ENCODE measurements around the gene PRPF6. TPM values are rescaled to one million over a fixed set of nuclear protein-coding genes. Genes with fewer than 3 reads are reported as not detected.

PRPF6 gene
- total RNA-seq, 2 experiments from 2014 or later: 50.6 to 51.3 TPM

DNA sequence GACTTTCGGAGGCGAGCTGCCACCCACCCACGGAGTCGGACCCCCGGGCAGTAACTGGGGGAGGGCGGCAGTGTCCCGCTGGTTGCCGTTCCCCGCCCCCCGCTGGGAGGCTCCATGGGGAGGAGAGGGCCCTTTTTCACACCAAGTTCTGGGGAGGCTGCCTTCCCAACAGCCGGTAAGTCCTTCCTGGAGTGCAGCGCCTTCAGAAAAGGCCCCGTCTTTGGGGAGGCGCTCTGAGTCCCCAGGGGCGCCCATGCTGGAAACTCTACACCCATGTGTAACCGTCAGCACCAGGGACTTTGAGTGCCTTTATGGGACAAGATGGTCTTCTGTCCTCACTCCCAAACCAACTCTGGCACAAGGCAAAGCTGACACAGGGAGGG is 68.9 kb downstream of the PRPF6 start:
- Mint-ChIP-seq H3K4me1 (ENCODE audit: low read depth) (peaks cover 11% of the 10 kb centered on the region), H3K9me3 (no peaks in the 10 kb centered on the region), H3K36me3 (ENCODE audit: low read depth) (no peaks in the 10 kb centered on the region), H3K4me3 (peak overlapping the region; percentile 42), H3K27me3 (peaks cover 53% of the 10 kb centered on the region), H3K27ac (no peak overlapping the region)
- H3K9me3 ChIP-seq (ENCODE audit: control insufficient read depth in 1 of 2, insufficient read depth in 1 of 2, low read length in 2 of 2): peaks cover 0 to 30% of the 10 kb centered on the region in 2 experiments
- ATAC-seq (ENCODE audit: poor library complexity) (no peak), DNase-seq (no peak)
- CTCF ChIA-PET: no interaction called here
- no peak overlapping the region for H3K27ac ChIP-seq (ENCODE audit: low read depth in 1 of 2, low read length in 2 of 2)
- no peaks in the 10 kb centered on the region for H3K36me3 ChIP-seq (ENCODE audit: insufficient read depth, low read length)
- TF ChIP-seq, protein P1, sequence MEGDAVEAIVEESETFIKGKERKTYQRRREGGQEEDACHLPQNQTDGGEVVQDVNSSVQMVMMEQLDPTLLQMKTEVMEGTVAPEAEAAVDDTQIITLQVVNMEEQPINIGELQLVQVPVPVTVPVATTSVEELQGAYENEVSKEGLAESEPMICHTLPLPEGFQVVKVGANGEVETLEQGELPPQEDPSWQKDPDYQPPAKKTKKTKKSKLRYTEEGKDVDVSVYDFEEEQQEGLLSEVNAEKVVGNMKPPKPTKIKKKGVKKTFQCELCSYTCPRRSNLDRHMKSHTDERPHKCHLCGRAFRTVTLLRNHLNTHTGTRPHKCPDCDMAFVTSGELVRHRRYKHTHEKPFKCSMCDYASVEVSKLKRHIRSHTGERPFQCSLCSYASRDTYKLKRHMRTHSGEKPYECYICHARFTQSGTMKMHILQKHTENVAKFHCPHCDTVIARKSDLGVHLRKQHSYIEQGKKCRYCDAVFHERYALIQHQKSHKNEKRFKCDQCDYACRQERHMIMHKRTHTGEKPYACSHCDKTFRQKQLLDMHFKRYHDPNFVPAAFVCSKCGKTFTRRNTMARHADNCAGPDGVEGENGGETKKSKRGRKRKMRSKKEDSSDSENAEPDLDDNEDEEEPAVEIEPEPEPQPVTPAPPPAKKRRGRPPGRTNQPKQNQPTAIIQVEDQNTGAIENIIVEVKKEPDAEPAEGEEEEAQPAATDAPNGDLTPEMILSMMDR (IDR thresholded peaks at IDR 0.05): no peak
- peaks cover 16% of the 10 kb centered on the region for H3K4me1 ChIP-seq (ENCODE audit: insufficient read depth, low read length)
- H3K4me3 ChIP-seq (ENCODE audit: low read length): no peak overlapping the region
- POLR2A ChIA-PET: interaction anchor here (1.6 kb wide), 1 partner anchor 12 kb away, joined by 5 read pairs; the partner anchor contains the start of gene TCEA2
- intact Hi-C loops (cut with DNase I, micrococcal nuclease): no loop called here
- peaks cover 39 to 48% of the 10 kb centered on the region in 2 experiments for H3K27me3 ChIP-seq (ENCODE audit: control insufficient read depth in 1 of 2, insufficient read depth in 2 of 2, low read length in 2 of 2)

GRCh38 chr20:64050261-64051032 is 69.5 kb downstream of the PRPF6 start:
- Histone ChIP-seq H3K27me3 (ENCODE audit: control insufficient read depth in 1 of 2, insufficient read depth in 2 of 2, low read length in 2 of 2) (peaks cover 39 to 48% of the 10 kb centered on the region in 2 experiments), H3K9me3 (ENCODE audit: control insufficient read depth in 1 of 2, insufficient read depth in 1 of 2, low read length in 2 of 2) (peaks cover 0 to 30% of the 10 kb centered on the region in 2 experiments), H3K27ac (ENCODE audit: low read depth in 1 of 2, low read length in 2 of 2) (no peak overlapping the region), H3K4me1 (ENCODE audit: insufficient read depth, low read length) (peaks cover 16% of the 10 kb centered on the region), H3K36me3 (ENCODE audit: insufficient read depth, low read length) (no peaks in the 10 kb centered on the region), H3K4me3 (ENCODE audit: low read length) (no peak overlapping the region)
- Mint-ChIP-seq H3K9me3 (no peaks in the 10 kb centered on the region), H3K4me1 (ENCODE audit: low read depth) (peaks cover 11% of the 10 kb centered on the region), H3K27me3 (peaks cover 53% of the 10 kb centered on the region), H3K27ac (no peak overlapping the region), H3K36me3 (ENCODE audit: low read depth) (no peaks in the 10 kb centered on the region), H3K4me3 (peak overlapping the region; percentile 20)
- intact Hi-C loops (cut with DNase I, micrococcal nuclease): no loop called here
- TF ChIP-seq, protein P1 (IDR thresholded peaks at IDR 0.05): no peak
- CTCF ChIA-PET: no interaction called here
- DNase-seq (no peak), ATAC-seq (ENCODE audit: poor library complexity) (no peak)
- POLR2A ChIA-PET: no interaction called here

DNA sequence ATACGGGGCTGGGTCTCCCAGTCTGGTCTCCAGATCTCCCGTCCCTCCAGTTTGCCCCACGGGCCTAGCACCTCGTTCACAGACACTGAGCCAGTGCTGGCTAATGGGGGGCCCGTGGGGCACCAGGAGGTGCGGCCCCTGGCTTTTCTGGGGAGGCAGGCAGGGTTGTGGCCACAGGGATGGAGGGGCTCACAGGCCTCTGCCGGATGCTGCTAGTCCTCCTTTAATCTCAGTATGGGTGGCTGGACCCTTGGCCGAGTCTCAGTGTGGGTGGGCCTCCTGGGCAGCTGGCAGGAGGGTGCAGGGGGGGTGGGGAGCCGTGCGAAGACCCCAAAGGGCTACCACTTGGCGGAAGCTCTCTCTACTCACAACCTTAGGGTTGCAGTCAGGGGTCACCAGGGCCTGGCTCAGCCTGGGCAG is 70.1 kb downstream of the PRPF6 start:
- Histone ChIP-seq H3K27me3 (ENCODE audit: control insufficient read depth in 1 of 2, insufficient read depth in 2 of 2, low read length in 2 of 2) (peaks cover 39 to 46% of the 10 kb centered on the region in 2 experiments), H3K36me3 (ENCODE audit: insufficient read depth, low read length) (no peaks in the 10 kb centered on the region), H3K9me3 (ENCODE audit: control insufficient read depth in 1 of 2, insufficient read depth in 1 of 2, low read length in 2 of 2) (peaks cover 0 to 30% of the 10 kb centered on the region in 2 experiments), H3K27ac (ENCODE audit: low read depth in 1 of 2, low read length in 2 of 2) (no peak overlapping the region), H3K4me1 (ENCODE audit: insufficient read depth, low read length) (peaks cover 16% of the 10 kb centered on the region), H3K4me3 (ENCODE audit: low read length) (no peak overlapping the region)
- ChIA-PET POLR2A (no interaction called here), CTCF (no interaction called here)
- peaks cover 6% of the 10 kb centered on the region for H3K4me1 Mint-ChIP-seq (ENCODE audit: low read depth)
- DNase-seq (no peak), ATAC-seq (ENCODE audit: poor library complexity) (no peak)
- H3K27ac Mint-ChIP-seq: no peak overlapping the region
- TF ChIP-seq, protein P1 (IDR thresholded peaks at IDR 0.05): no peak
- intact Hi-C loops (cut with DNase I, micrococcal nuclease): no loop called here
- no peaks in the 10 kb centered on the region for H3K9me3 Mint-ChIP-seq
- peaks cover 51% of the 10 kb centered on the region for H3K27me3 Mint-ChIP-seq
- H3K36me3 Mint-ChIP-seq (ENCODE audit: low read depth): no peaks in the 10 kb centered on the region
- no peak overlapping the region for H3K4me3 Mint-ChIP-seq
